ENCODE measurements around the gene NOS1AP. TPM values are rescaled to one million over a fixed set of nuclear protein-coding genes. Genes with fewer than 3 reads are reported as not detected.

The NOS1AP gene
- total and polyA plus RNA-seq, 2 donors (not counting 3 experiments of a cell fraction or from before 2014, with no cell fraction given) = 1.3 to 5.4 TPM

- Histone ChIP-seq H3K27ac (ENCODE audit: insufficient read depth, low read depth, low read length) (no peak overlapping the region), H3K9me3 (replicated peaks; ENCODE audit: control insufficient read depth, insufficient read depth, low read length) (no peaks in the 10 kb centered on the region), H4K20me1 (replicated peaks; ENCODE audit: control insufficient read depth, extremely low read depth, insufficient read depth, low read length) (no peaks in the 10 kb centered on the region), H3K4me1 (ENCODE audit: control insufficient read depth, extremely low read depth, insufficient read depth, low read length) (no peaks in the 10 kb centered on the region), H2AFZ (ENCODE audit: low read depth, low read length) (no peak overlapping the region), H3K4me3 (replicated peaks in 1 of 3; ENCODE audit: insufficient read depth in 1 of 3, low read depth in 1 of 3, low read length in 3 of 3) (no peak overlapping the region), H3K9me1 (replicated peaks; ENCODE audit: control insufficient read depth, extremely low read depth, insufficient read depth, low read length) (no peaks in the 10 kb centered on the region), H3K4me2 (ENCODE audit: insufficient read depth, low read length) (no peak overlapping the region), H3K27me3 (ENCODE audit: control insufficient read depth in 2 of 2, insufficient read depth in 2 of 2, low read length in 2 of 2) (no peaks in the 10 kb centered on the region), H3K36me3 (ENCODE audit: control insufficient read depth in 2 of 2, extremely low read depth in 1 of 2, insufficient read depth in 2 of 2, low read length in 2 of 2) (peaks cover 0 to 3% of the 10 kb centered on the region in 2 experiments), H3K79me2 (ENCODE audit: control insufficient read depth, insufficient read depth, low read length) (no peaks in the 10 kb centered on the region), H3K9ac (replicated peaks; ENCODE audit: extremely low read depth, insufficient read depth, low read length) (no peak overlapping the region)
- CTCF ChIA-PET = interaction anchor here (1.3 to 1.5 kb wide), 3 partner anchors 11 to 327 kb away, joined by 3 to 4 read pairs (median 3); no protein-coding TSS in a partner anchor
- intact Hi-C loops (cut with micrococcal nuclease) = no loop called here
- dilution Hi-C loops (cut with MboI; ENCODE audit: extremely low pct_ligation_motif_present, low sequenced_read_pairs) = no loop called here
- TF ChIP-seq CTCF (IDR thresholded peaks at IDR 0.05; ENCODE audit: extremely low read depth in 1 of 2, insufficient read depth in 1 of 2, low read depth in 1 of 2, low read length in 2 of 2) (no peak), POLR2A (IDR thresholded peaks at IDR 0.05; ENCODE audit: low read depth, low read length) (no peak), POLR2AphosphoS5 (IDR thresholded peaks at IDR 0.05; ENCODE audit: insufficient read depth, low read depth, low read length) (no peak), GATA2 (IDR thresholded peaks at IDR 0.05; ENCODE audit: insufficient read depth, insufficient read length, low read depth, low read length) (no peak), MAX (IDR thresholded peaks at IDR 0.05; ENCODE audit: insufficient read depth, insufficient read length) (no peak), EZH2 (IDR thresholded peaks at IDR 0.05; ENCODE audit: borderline replicate concordance, low read depth, low read length, severe bottlenecking) (no peak), FOS (IDR thresholded peaks at IDR 0.05; ENCODE audit: borderline replicate concordance, insufficient read depth, low read length) (no peak), JUN (IDR thresholded peaks at IDR 0.05; ENCODE audit: borderline replicate concordance, insufficient read depth, insufficient read length, low read depth) (no peak), MYC (IDR thresholded peaks at IDR 0.05; ENCODE audit: low read depth, low read length) (no peak)
- POLR2A ChIA-PET = no interaction called here
- no TSS peak for BruUV-seq (replicated peaks)
- FAIRE-seq = no peak
- no peak for DNase-seq (ENCODE audit: low read depth, low spot score)
These were observed 313.6 kb downstream of the NOS1AP start for GRCh38 chr1:162383091-162383490.
